Glutamatergic neuron (in vitro differentiated cells): ENCODE measurements around the gene PIK3CG. TPM values are rescaled to one million over a fixed set of nuclear protein-coding genes. Genes with fewer than 3 reads are reported as not detected.

ENCODE experiments used
- DNase-seq: peaks from one replicate; pipeline ENCODE4 v3.0.0; 2022
- H3K27ac Mint-ChIP-seq: one replicate; pipeline ENCODE4 v1.8.0; 2020; ENCODE audit warnings: mild to moderate bottlenecking, mixed read lengths, inconsistent platforms; ENCODE audit not compliant: unreplicated experiment
- H3K27me3 Mint-ChIP-seq: one replicate; pipeline ENCODE4 v1.8.0; 2020; ENCODE audit warnings: mild to moderate bottlenecking, moderate library complexity, mixed read lengths, inconsistent platforms; ENCODE audit not compliant: unreplicated experiment
- H3K36me3 Mint-ChIP-seq: one replicate; pipeline ENCODE4 v1.8.0; 2020; ENCODE audit warnings: mild to moderate bottlenecking, mixed read lengths, inconsistent platforms; ENCODE audit not compliant: unreplicated experiment
- H3K4me1 Mint-ChIP-seq: one replicate; pipeline ENCODE4 v1.8.0; 2020; ENCODE audit warnings: mild to moderate bottlenecking, low read depth, mixed read lengths, inconsistent platforms; ENCODE audit not compliant: unreplicated experiment
- H3K4me3 Mint-ChIP-seq: one replicate; pipeline ENCODE4 v1.8.0; 2020; ENCODE audit warnings: mild to moderate bottlenecking, mixed read lengths, inconsistent platforms; ENCODE audit not compliant: unreplicated experiment
- H3K9me3 Mint-ChIP-seq: one replicate; pipeline ENCODE4 v1.8.0; 2020; ENCODE audit warnings: mild to moderate bottlenecking, moderate library complexity, mixed read lengths, inconsistent platforms; ENCODE audit not compliant: unreplicated experiment
- CTCF ChIP-seq: fragments of 200-600 bp; sonication (generic); IDR thresholded peaks from one replicate; pipeline ENCODE4 v1.5.0; 2021; ENCODE audit not compliant: partially characterized antibody, unreplicated experiment
- total RNA-seq: library from RNA; stranded (reverse); fragmentation: NEBNext Ultra II Directional; extraction: Animal tissue kit (Norgen Biotek cat#: 25700); gene quantifications from one replicate; pipeline ENCODE4 v1.2.1, GENCODE V29; 2021; ENCODE audit not compliant: unreplicated experiment

Gene PIK3CG
- total RNA-seq, 1 donor from 2014 or later, result not detected

- no peaks in the 10 kb centered on the region for H3K4me1 Mint-ChIP-seq
- no peaks in the 10 kb centered on the region for H3K9me3 Mint-ChIP-seq
- H3K4me3 Mint-ChIP-seq, result no peak overlapping the region
- H3K27ac Mint-ChIP-seq, result no peak overlapping the region
- DNase-seq, result no peak
- peaks cover 4% of the 10 kb centered on the region for H3K27me3 Mint-ChIP-seq
- peaks cover 5% of the 10 kb centered on the region for H3K36me3 Mint-ChIP-seq
- no peak for TF ChIP-seq CTCF
These were observed 22.3 kb downstream of the PIK3CG start for GRCh38 chr7:106887421-106887820.

GRCh38 chr7:106888204-106888603 lies 23.1 kb downstream of the PIK3CG start:
- Mint-ChIP-seq H3K4me1 (no peaks in the 10 kb centered on the region), H3K27me3 (peaks cover 1% of the 10 kb centered on the region), H3K36me3 (peaks cover 5% of the 10 kb centered on the region), H3K27ac (no peak overlapping the region), H3K9me3 (no peaks in the 10 kb centered on the region), H3K4me3 (no peak overlapping the region)
- no peak for DNase-seq
- TF ChIP-seq CTCF, result no peak

- Mint-ChIP-seq H3K27ac (no peak overlapping the region), H3K4me1 (peaks cover 3% of the 10 kb centered on the region), H3K4me3 (no peak overlapping the region), H3K36me3 (no peaks in the 10 kb centered on the region), H3K9me3 (no peaks in the 10 kb centered on the region), H3K27me3 (peaks cover 1% of the 10 kb centered on the region)
- no peak for TF ChIP-seq CTCF
- no peak for DNase-seq
These were observed 25.9 kb downstream of the PIK3CG start for GRCh38 chr7:106890952-106891351.

GRCh38 chr7:106891548-106892410 lies 26.7 kb downstream of the PIK3CG start:
- no peak overlapping the region for H3K4me3 Mint-ChIP-seq

More at GRCh38 chr7:106891548-106892410, 26.7 kb downstream of the PIK3CG start:
- no peak for DNase-seq
- Mint-ChIP-seq H3K4me1 (peaks cover 3% of the 10 kb centered on the region), H3K27me3 (peaks cover 1% of the 10 kb centered on the region), H3K9me3 (no peaks in the 10 kb centered on the region), H3K36me3 (no peaks in the 10 kb centered on the region), H3K27ac (no peak overlapping the region)
- no peak for TF ChIP-seq CTCF
